Adipocyte (in vitro differentiated cells): Measurements from ENCODE around the gene ONECUT2.

Experiments
- DNase-seq: peaks from one replicate; pipeline ENCODE4 v3.0.0-alpha.2; 2015; ENCODE audit warnings: low read depth
- H3K27me3 ChIP-seq: replicated peaks from 2 replicates; pipeline ENCODE4 v1.7.0; 2013; ENCODE audit warnings: mild to moderate bottlenecking, low read length, moderate library complexity; ENCODE audit not compliant: control insufficient read depth, insufficient read depth
- H3K36me3 ChIP-seq: 2 replicates; pipeline ENCODE4 v1.7.0; 2013; ENCODE audit warnings: low read length, mild to moderate bottlenecking, moderate library complexity; ENCODE audit not compliant: control insufficient read depth, insufficient read depth, severe bottlenecking
- H3K4me1 ChIP-seq: 2 replicates; pipeline ENCODE4 v1.7.0; 2013; ENCODE audit warnings: mild to moderate bottlenecking, low read length, moderate library complexity; ENCODE audit not compliant: control insufficient read depth, insufficient read depth
- H3K4me3 ChIP-seq: 2 replicates; pipeline ENCODE4 v1.7.0; 2013; ENCODE audit warnings: mild to moderate bottlenecking, low read length, moderate library complexity
- H3K9ac ChIP-seq: 2 replicates; pipeline ENCODE4 v1.7.0; 2013; ENCODE audit warnings: mild to moderate bottlenecking, low read length, moderate library complexity
- H3K9me3 ChIP-seq: 2 replicates; pipeline ENCODE4 v1.7.0; 2013; ENCODE audit warnings: mild to moderate bottlenecking, low read length, moderate library complexity; ENCODE audit not compliant: control insufficient read depth

Gene ONECUT2

GRCh38 chr18:57538614-57539013 lies 103.4 kb downstream of the ONECUT2 start:
- Histone ChIP-seq H3K36me3 (no peaks in the 10 kb centered on the region), H3K4me3 (no peak overlapping the region), H3K9ac (no peak overlapping the region)

GRCh38 chr18:57539702-57540101 lies 104.5 kb downstream of the ONECUT2 start:
- Histone ChIP-seq H3K4me3 (no peak overlapping the region), H3K4me1 (peaks cover 16% of the 10 kb centered on the region), H3K9me3 (no peaks in the 10 kb centered on the region), H3K27me3 (no peaks in the 10 kb centered on the region), H3K36me3 (no peaks in the 10 kb centered on the region), H3K9ac (no peak overlapping the region)
- no peak for DNase-seq

More at GRCh38 chr18:57538614-57539013, 103.4 kb downstream of the ONECUT2 start:
- peaks cover 16% of the 10 kb centered on the region for H3K4me1 ChIP-seq
- DNase-seq = no peak
- H3K27me3 ChIP-seq = no peaks in the 10 kb centered on the region
- no peaks in the 10 kb centered on the region for H3K9me3 ChIP-seq
